DMS79 (cell line): Measurements from ENCODE around the gene KIRREL1.
A peak's percentile ranks its signal among the peaks of the same experiment; 100 is the strongest.
"Not testable (repeated sequence)": the region's sequence is repeated elsewhere in the genome, so short reads cannot be mapped to it uniquely, and the experiment has no call there.

Source experiments
- DNase-seq: peaks from one replicate; lab custom pipeline; 2025; lab: John Stamatoyannopoulos, UW

Gene KIRREL1

GRCh38 chr1:158105352-158106095, 112.1 kb downstream of the KIRREL1 start:
- no peak for DNase-seq

DNA sequence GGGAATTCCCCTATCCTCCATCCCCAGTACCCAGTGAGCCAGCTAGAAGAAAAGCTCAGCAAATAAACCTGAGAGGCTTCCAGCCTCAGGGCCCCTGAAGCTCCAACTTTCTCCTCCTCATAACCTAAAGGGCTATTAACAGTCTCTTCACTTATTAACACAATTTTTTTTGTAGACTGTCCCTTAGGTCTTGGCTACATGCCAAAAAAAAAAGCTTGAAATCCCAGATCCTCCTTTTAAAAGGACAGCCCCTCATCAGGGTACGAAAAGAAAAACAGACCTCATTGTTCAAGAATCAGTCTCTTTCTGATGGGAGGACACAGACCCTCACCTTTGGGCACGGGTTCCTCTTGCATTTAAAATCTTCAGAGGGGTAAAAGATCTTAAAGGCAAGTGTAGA, 114.5 kb downstream of the KIRREL1 start:
- DNase-seq = no peak

DNA sequence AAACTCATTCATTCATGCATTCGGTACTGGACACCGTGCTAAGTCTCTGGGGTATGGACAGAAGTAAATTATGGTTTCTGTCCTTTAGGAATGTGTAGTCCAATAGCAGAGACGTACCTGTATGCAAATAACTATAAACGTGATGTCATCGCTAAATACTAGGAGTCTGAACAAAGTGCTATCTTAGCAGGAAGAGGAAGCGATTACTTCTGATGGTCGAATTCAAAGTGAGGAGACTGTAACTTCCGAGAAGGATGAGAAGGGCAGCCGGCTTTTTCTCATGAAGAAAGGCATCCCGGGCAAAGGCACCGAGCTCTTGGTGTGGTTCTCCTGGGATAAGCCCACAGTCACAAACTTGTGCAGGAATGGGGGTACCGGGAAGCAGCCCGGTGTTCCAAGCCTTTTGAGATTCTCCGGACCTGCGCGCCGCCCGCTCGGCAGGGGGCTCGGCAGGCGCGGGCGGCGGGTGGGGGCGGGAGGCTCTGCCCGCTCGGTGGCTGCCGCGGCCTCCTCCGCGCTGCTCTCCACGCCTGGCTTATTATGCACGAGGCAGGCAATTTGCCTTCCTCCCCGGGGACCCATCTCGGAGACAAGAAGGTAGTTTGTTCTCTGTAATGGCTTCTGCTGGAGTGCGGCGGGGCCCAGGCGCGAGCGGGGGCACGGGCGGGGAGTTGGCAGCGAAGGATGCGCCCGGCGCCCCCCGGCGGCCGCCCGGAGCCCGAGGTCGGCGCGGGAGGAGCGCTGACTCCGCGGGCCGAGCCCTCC, 119.7 kb downstream of the KIRREL1 start:
- no peak for DNase-seq

DNA sequence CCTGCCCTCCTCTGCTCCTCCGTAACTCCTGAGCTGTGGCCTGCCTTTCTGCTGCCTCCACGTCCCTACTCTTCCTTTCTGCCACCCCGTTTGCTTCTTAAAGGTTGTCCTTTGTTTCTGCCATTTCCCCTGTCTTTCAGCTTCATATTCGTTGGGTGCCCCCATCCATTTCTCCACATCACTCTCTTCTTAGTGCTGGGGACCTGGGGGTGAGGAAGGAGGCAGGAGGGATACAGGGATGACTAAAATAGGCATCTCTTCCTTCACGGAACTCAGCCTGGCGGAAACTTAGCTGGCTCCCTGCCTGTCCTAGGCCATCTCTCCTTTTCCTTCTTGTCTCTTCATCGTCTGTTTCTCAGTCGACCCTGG, 120.3 kb downstream of the KIRREL1 start:
- DNase-seq = no peak

GRCh38 chr1:158115126-158115525, 121.7 kb downstream of the KIRREL1 start:
- DNase-seq = no peak

DNA sequence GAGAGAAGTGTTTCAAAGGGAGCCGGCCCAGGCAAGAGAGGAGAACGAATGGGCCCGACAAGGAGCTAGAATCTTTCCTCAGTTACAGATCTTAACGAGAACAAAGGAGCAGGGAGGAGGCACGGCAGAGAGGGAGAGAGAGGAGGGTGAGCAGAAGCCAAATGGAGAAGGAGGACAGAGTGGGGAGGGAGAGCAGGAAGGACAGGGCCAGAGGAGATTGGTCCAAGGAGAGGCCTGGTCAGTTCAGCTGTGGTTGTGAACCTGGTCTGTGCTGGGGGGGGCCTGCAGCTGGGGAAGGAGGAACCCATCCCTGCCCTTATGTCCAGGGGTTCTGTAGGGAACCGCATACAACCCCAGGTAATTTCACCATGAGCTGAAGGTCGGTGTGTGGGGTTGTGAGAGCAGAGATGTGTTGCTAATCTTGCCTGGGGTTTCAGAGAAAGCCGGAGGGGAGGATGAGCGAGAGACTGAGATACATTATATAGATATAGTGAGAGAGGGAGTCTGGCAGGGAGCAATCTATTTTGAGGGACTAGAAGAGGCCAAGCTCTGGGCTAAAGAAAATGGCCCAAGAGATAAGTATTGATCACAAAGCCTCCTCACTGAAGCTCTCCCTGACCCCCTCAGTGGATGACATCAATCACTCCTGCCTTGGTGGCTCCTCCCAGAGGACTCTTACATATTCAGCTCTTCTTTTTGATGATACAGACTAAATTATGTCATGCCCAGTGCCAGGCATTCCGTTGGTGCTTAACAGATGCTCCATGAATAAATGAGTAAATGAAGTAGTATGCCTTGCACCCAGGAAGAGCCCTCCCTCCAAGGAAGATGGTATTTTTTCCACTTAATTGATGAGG, 123.1 kb downstream of the KIRREL1 start:
- no peak for DNase-seq

DNA sequence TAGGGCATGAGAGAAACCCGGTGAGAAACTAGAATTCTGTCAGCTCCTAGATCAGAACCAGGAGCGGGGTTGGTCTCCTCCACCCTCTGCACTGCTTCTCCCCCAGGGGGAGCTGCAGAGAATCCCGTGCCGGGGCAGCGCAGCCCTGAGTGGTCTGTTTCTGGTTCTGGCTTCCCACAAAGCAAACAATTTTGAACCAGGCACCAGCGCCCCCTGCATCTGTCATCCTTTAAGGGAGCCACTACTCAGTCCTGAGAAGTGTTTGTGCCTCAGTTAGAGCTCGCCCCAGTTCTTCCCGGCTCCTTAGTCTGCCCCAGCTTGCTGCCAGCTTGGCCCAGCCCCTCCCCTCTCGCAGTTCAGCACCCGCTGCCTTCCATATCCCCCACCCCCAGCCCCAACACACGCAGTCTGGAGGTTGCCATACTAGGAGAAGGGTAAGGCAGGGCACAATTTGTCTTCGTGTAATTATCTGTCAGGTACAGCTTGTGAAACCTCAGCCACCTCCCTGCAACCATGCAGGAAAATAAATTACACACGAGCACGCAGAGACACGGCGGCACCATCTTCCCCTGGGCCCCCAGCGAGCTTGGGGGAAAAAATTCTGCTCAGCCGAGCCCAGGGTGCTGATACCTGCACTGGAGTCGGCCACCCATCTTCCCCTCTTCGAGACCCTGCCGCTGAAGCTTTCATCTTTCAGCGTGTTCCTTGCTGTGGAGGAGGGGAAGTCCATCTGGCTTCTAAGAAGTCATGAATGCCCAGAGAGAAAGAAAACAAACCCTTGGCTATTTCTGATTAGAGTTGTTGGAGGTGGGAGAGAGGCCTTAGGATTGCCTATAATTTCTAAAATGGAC, 124.6 kb downstream of the KIRREL1 start:
- no peak for DNase-seq

GRCh38 chr1:158118713-158119402, 125.4 kb downstream of the KIRREL1 start:
- DNase-seq = no peak

GRCh38 chr1:158119976-158120653, 126.7 kb downstream of the KIRREL1 start:
- DNase-seq = no peak

GRCh38 chr1:158121604-158122254, 128.3 kb downstream of the KIRREL1 start:
- no peak for DNase-seq

GRCh38 chr1:158122833-158123388, 129.5 kb downstream of the KIRREL1 start:
- no peak for DNase-seq

- peak; percentile 45 for DNase-seq
These were observed 130.6 kb downstream of the KIRREL1 start for GRCh38 chr1:158124034-158124433.

DNA sequence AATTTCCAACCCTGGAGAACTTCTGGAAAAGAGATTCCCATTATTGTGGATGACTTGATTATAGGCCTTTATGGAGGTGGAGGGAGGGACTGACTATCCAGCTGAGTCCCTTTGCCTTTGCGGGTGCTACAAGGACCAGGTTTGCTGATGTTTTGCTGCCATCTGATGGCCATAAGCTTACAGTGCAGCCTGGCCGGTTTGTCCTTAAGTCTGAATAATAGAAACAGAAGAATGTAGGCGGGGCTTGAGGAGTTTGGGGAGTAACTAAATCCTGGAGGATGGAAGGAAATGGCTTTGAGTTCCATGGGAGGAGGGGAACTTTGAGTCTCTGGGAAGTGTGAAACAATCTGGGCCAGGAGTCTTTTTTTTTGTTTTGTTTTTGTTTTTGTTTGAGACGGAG, 131.6 kb downstream of the KIRREL1 start:
- peak; percentile 9 for DNase-seq

DNA sequence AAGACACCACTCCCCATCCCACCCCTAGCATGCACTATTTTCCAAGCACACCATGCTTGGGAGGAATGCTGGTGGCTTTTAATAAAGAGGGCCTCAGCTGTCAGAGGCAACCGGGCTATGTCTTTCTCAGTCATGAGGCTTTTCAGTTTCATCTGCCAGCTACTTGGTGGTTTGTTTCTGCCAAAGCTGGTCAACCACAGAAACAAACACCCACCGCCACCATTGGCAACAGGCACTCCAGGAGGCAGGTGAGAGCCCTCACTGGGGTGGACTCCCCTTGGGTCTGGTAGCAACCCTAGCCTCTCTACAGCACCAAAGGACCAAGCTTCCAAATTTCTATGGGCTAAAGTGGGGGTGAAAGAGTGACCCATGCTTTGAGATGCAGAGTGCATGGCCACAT, 133.0 kb downstream of the KIRREL1 start:
- DNase-seq = no peak

DNA sequence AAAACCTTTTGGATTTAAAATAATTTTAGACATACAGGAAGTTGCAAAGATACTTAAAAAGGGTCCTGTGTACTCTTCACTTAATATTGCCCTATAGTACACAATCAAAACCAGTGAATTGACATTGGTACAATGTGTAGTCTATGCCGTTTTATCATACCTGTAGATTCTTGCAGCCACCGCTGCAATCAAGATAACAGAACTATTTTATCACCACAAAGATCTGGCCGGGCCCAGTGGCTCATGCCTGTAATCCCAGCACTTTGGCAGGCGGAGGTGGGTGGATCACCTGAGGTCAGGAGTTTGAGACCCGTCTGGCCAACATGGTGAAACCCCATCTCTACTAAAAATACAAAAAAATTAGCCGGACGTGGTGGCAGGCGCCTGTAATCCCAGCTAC, 135.1 kb downstream of the KIRREL1 start:
- DNase-seq = not testable (repeated sequence)

DNA sequence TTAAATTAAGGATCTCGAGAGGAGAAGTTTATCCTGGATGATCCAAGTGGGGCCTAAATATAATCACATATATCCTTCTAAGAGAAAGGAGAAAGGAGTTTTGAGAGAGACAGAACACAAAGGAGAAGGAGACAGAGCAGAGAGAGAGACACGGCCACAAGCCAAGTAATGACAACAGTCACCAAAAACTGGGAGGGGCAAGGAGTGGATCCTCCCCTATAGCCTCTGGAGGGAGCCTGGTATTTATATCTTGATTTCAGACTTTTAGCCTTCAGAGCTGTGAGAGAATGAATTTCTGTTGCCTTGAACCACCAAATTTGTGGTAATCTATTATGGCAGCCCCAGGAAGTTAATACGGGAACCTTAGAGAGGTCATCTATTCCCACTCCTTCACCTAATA, 137.8 kb downstream of the KIRREL1 start:
- no peak for DNase-seq

GRCh38 chr1:158140764-158141192, 147.3 kb downstream of the KIRREL1 start:
- no peak for DNase-seq

- no peak for DNase-seq
These were observed 151.8 kb downstream of the KIRREL1 start for GRCh38 chr1:158145173-158145719.

- no peak for DNase-seq
These were observed 152.7 kb downstream of the KIRREL1 start for GRCh38 chr1:158146165-158146564.
